Endothelial cell of umbilical vein (primary cell): ENCODE results near the gene TRMT11. TPM values are rescaled to one million over a fixed set of nuclear protein-coding genes. Genes with fewer than 3 reads are reported as not detected.

Source experiments
- BruUV-seq: library from RNA; stranded (reverse); fragments of 400-500 nt; replicated peaks from 2 replicates; lab custom pipeline; 2021; lab: Mats Ljungman, UMichigan
- CTCF ChIA-PET: fragments of 300-600, 350-600 bp; sonication (Branson Sonifier 250); formaldehyde crosslinking; loops from one replicate; lab custom pipeline; 2021; ENCODE audit warnings: antibody characterized with exemption, inconsistent platforms; lab: Charles Lee
- POLR2A ChIA-PET: fragments of 300-600, 350-600 bp; sonication (Branson Sonifier 250); formaldehyde crosslinking; loops from one replicate; lab custom pipeline; 2021; ENCODE audit warnings: antibody characterized with exemption, inconsistent platforms; lab: Charles Lee
- DNase-seq: peaks from one replicate; pipeline ENCODE4 v3.0.0-alpha.2; 2011; ENCODE audit warnings: low read depth, low spot score
- FAIRE-seq: peaks from 2 replicates; lab custom pipeline; 2011; peaks lifted over from hg19 to GRCh38; lab: Jason Lieb, UNC
- H2AFZ ChIP-seq: 2 replicates; pipeline ENCODE4 v1.6.0; 2012; ENCODE audit warnings: low read depth, low read length, control low read depth, inconsistent platforms
- H3K27ac ChIP-seq: 2 replicates; pipeline ENCODE4 v1.5.1; 2011; ENCODE audit warnings: low read depth, mild to moderate bottlenecking, control low read depth, low read length, moderate library complexity; ENCODE audit not compliant: insufficient read depth
- H3K27me3 ChIP-seq, 2 experiments: 2 replicates each; pipeline versions ENCODE4 v1.6.0 to v1.6.1; 2011; ENCODE audit warnings: low read length in 2 of 2, mixed read lengths in 1 of 2; ENCODE audit not compliant: control insufficient read depth in 2 of 2, insufficient read depth in 2 of 2
- H3K36me3 ChIP-seq, 2 experiments: 2 replicates in 1 of 2; 3 replicates in 1 of 2; pipeline ENCODE4 v1.5.1; 2011; ENCODE audit warnings: low read length in 2 of 2, mild to moderate bottlenecking in 1 of 2, moderate library complexity in 1 of 2; ENCODE audit not compliant: control insufficient read depth in 2 of 2, insufficient read depth in 2 of 2; ENCODE audit errors: extremely low read depth in 1 of 2
- H3K4me1 ChIP-seq: 3 replicates; pipeline ENCODE4 v1.5.1; 2011; ENCODE audit warnings: mild to moderate bottlenecking, low read length; ENCODE audit not compliant: control insufficient read depth, insufficient read depth; ENCODE audit errors: extremely low read depth
- H3K4me2 ChIP-seq: 2 replicates; pipeline ENCODE4 v1.6.1; 2011; ENCODE audit warnings: low read length, control low read depth, mixed read lengths; ENCODE audit not compliant: insufficient read depth
- H3K4me3 ChIP-seq, 3 experiments: fragments of 200-600 bp in 1 of 3; sonication (generic), shearing (Covaris generic) in 1 of 3; replicated peaks in 1 of 3; 2 replicates each; pipeline ENCODE4 v1.5.1; 2011 to 2016; ENCODE audit warnings: control low read depth in 3 of 3, low read length in 3 of 3, mild to moderate bottlenecking in 2 of 3, inconsistent platforms in 1 of 3, low read depth in 1 of 3, moderate library complexity in 1 of 3; ENCODE audit not compliant: insufficient read depth in 1 of 3
- H3K79me2 ChIP-seq: 2 replicates; pipeline ENCODE4 v1.6.0; 2012; ENCODE audit warnings: low read length, inconsistent platforms; ENCODE audit not compliant: control insufficient read depth, insufficient read depth
- H3K9ac ChIP-seq: replicated peaks from 2 replicates; pipeline ENCODE3; 2011; ENCODE audit warnings: low read length, control low read depth; ENCODE audit not compliant: insufficient read depth; ENCODE audit errors: extremely low read depth
- H3K9me1 ChIP-seq: replicated peaks from 3 replicates; pipeline ENCODE4 v1.6.0; 2011; ENCODE audit warnings: mild to moderate bottlenecking, low read length; ENCODE audit not compliant: control insufficient read depth, insufficient read depth; ENCODE audit errors: extremely low read depth
- H3K9me3 ChIP-seq: replicated peaks from 2 replicates; pipeline ENCODE4 v1.5.1; 2012; ENCODE audit warnings: low read length, inconsistent platforms; ENCODE audit not compliant: control insufficient read depth, insufficient read depth
- H4K20me1 ChIP-seq: replicated peaks from 2 replicates; pipeline ENCODE3; 2011; ENCODE audit warnings: mild to moderate bottlenecking, low read length; ENCODE audit not compliant: control insufficient read depth, insufficient read depth; ENCODE audit errors: extremely low read depth
- CTCF ChIP-seq, 2 donors: IDR thresholded peaks; 1 replicate in 1 of 2; 2 replicates in 1 of 2; pipeline ENCODE4 v1.5.1; 2011; ENCODE audit warnings: low read length in 2 of 2, mild to moderate bottlenecking in 2 of 2, moderate library complexity in 2 of 2, control low read depth in 1 of 2, inconsistent platforms in 1 of 2, low read depth in 1 of 2; ENCODE audit not compliant: insufficient read depth in 1 of 2; ENCODE audit errors: extremely low read depth in 1 of 2
- EZH2 ChIP-seq: IDR thresholded peaks from 2 replicates; pipeline ENCODE4 v1.6.1; 2012; ENCODE audit warnings: borderline replicate concordance, low read depth, mild to moderate bottlenecking, moderate library complexity, low read length, inconsistent platforms; ENCODE audit not compliant: severe bottlenecking
- FOS ChIP-seq: IDR thresholded peaks from 2 replicates; pipeline ENCODE4 v1.6.1; 2011; ENCODE audit warnings: mild to moderate bottlenecking, low read length, moderate library complexity, borderline replicate concordance; ENCODE audit not compliant: insufficient read depth
- GATA2 ChIP-seq: IDR thresholded peaks from 2 replicates; pipeline ENCODE4 v1.7.0; 2011; ENCODE audit warnings: low read depth, mild to moderate bottlenecking, moderate library complexity, mixed read lengths, low read length; ENCODE audit not compliant: insufficient read length, insufficient read depth
- JUN ChIP-seq: IDR thresholded peaks from 2 replicates; pipeline ENCODE4 v1.6.1; 2011; ENCODE audit warnings: borderline replicate concordance, low read depth; ENCODE audit not compliant: insufficient read length, insufficient read depth
- MYC ChIP-seq: IDR thresholded peaks from one replicate; pipeline ENCODE4 v1.6.1; 2011; ENCODE audit warnings: mild to moderate bottlenecking, low read depth, low read length
- POLR2A ChIP-seq: IDR thresholded peaks from 2 replicates; pipeline ENCODE4 v1.6.1; 2012; ENCODE audit warnings: low read depth, mild to moderate bottlenecking, control low read depth, low read length
- POLR2AphosphoS5 ChIP-seq: IDR thresholded peaks from 2 replicates; pipeline ENCODE4 v1.6.1; 2012; ENCODE audit warnings: low read depth, mild to moderate bottlenecking, control low read depth, low read length, moderate library complexity; ENCODE audit not compliant: insufficient read depth
- dilution Hi-C: fragments of 300-500 bp; cut with MboI; formaldehyde crosslinking; loops from one replicate; pipeline ENCODE4 v1.15.0; 2019; ENCODE audit warnings: low sequenced_read_pairs; ENCODE audit not compliant: extremely low pct_ligation_motif_present
- intact Hi-C: fragments of 100-400 bp; cut with micrococcal nuclease; formaldehyde crosslinking; loops from one replicate; pipeline ENCODE4 v1.10.0; 2022
- polyA plus RNA-seq, 4 experiments: library from polyadenylated mRNA; depleted of rRNA in 3 of 4; stranded (reverse) in 3 of 4; unstranded in 1 of 4; fragments of >200 nt; gene quantifications; 2 replicates each; pipeline versions ENCODE4 v1.2.1 to v1.2.3, GENCODE V29; 2011 to 2012; ENCODE audit warnings: missing spikeins in 1 of 4
- total RNA-seq: library from RNA; stranded (reverse); gene quantifications from 2 replicates; pipeline ENCODE4 v1.2.3, GENCODE V29; 2021
- TF ChIP-seq, protein P1 (sequence below): IDR thresholded peaks from 2 replicates; pipeline ENCODE4 v1.6.1; 2011; ENCODE audit not compliant: insufficient read depth, insufficient read length

Gene TRMT11
- total and polyA plus RNA-seq, 2 donors (not counting 3 experiments of a cell fraction or from before 2014, with no cell fraction given), result 5.1 to 10.7 TPM

DNA sequence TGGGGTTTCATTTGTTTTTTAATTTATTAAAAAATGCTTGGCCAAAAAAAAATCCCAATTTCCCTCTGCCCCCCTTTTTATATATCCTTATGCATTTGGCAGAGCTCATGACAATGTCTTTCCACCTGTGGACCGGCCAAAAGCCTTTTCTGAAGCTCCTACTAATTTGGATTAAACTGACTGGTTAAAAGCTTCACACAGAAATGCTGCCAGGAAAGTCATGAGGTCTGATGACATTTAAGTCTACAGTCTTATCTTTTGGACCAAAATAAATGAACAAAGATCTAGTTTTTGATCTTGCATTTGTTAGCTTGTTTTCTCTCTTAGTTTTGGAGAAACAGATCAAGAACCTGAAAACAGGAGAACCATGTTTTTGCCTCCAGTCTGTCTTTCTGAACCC lies 66.1 kb downstream of the TRMT11 start:
- DNase-seq (no peak), FAIRE-seq (no peak)
- ChIA-PET POLR2A (no interaction called here), CTCF (interaction anchor here (1.2 to 2.4 kb wide), 4 partner anchors 10 to 1139 kb away, joined by 3 to 10 read pairs (median 4); no protein-coding TSS in a partner anchor)
- no TSS peak for BruUV-seq
- H3K36me3 ChIP-seq, result peaks cover 0 to 4% of the 10 kb centered on the region in 2 experiments
- no peaks in the 10 kb centered on the region for H3K79me2 ChIP-seq
- dilution Hi-C loops (no loop called here), intact Hi-C loops (no loop called here)
- H3K27ac ChIP-seq, result no peak overlapping the region
- H3K27me3 ChIP-seq, result no peaks in the 10 kb centered on the region
- no peaks in the 10 kb centered on the region for H3K9me3 ChIP-seq
- no peaks in the 10 kb centered on the region for H4K20me1 ChIP-seq
- TF ChIP-seq POLR2A, result no peak
- no peak for TF ChIP-seq FOS
- TF ChIP-seq, protein P1, sequence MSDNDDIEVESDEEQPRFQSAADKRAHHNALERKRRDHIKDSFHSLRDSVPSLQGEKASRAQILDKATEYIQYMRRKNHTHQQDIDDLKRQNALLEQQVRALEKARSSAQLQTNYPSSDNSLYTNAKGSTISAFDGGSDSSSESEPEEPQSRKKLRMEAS, result no peak
- TF ChIP-seq GATA2, result no peak
- no peak for TF ChIP-seq POLR2AphosphoS5
- TF ChIP-seq EZH2, result no peak
- TF ChIP-seq JUN, result no peak
- no peak for TF ChIP-seq CTCF (IDR thresholded peaks at IDR 0.05; ENCODE audit: extremely low read depth in 1 of 2, insufficient read depth in 1 of 2, low read depth in 1 of 2, low read length in 2 of 2)
- no peak for TF ChIP-seq MYC
- H3K4me3 ChIP-seq, result no peak overlapping the region
- no peak overlapping the region for H3K4me2 ChIP-seq
- H3K9me1 ChIP-seq, result no peaks in the 10 kb centered on the region
- H3K9ac ChIP-seq, result no peak overlapping the region
- no peak overlapping the region for H2AFZ ChIP-seq
- no peaks in the 10 kb centered on the region for H3K4me1 ChIP-seq
